Mucosa of stomach (tissue), 1 donor: ENCODE measurements around the gene COL16A1.

Experiments
- H3K27me3 ChIP-seq: one replicate; pipeline ENCODE4 v1.7.0; 2013; ENCODE audit warnings: mild to moderate bottlenecking, low read length; ENCODE audit not compliant: control insufficient read depth, insufficient read depth
- H3K36me3 ChIP-seq: one replicate; pipeline ENCODE4 v1.7.0; 2013; ENCODE audit warnings: low read length; ENCODE audit not compliant: control insufficient read depth, insufficient read depth
- H3K4me1 ChIP-seq: one replicate; pipeline ENCODE4 v1.7.0; 2013; ENCODE audit warnings: mild to moderate bottlenecking, low read length; ENCODE audit not compliant: control insufficient read depth, insufficient read depth
- H3K4me3 ChIP-seq: one replicate; pipeline ENCODE4 v1.7.0; 2013; ENCODE audit warnings: low read length
- H3K9ac ChIP-seq: one replicate; pipeline ENCODE4 v1.7.0; 2013; ENCODE audit warnings: mild to moderate bottlenecking, low read length, moderate library complexity
- H3K9me3 ChIP-seq: one replicate; pipeline ENCODE4 v1.7.0; 2013; ENCODE audit warnings: mild to moderate bottlenecking, low read length, moderate library complexity; ENCODE audit not compliant: control insufficient read depth
- donor health status: Pancreatic carcinoma.

The COL16A1 gene

DNA sequence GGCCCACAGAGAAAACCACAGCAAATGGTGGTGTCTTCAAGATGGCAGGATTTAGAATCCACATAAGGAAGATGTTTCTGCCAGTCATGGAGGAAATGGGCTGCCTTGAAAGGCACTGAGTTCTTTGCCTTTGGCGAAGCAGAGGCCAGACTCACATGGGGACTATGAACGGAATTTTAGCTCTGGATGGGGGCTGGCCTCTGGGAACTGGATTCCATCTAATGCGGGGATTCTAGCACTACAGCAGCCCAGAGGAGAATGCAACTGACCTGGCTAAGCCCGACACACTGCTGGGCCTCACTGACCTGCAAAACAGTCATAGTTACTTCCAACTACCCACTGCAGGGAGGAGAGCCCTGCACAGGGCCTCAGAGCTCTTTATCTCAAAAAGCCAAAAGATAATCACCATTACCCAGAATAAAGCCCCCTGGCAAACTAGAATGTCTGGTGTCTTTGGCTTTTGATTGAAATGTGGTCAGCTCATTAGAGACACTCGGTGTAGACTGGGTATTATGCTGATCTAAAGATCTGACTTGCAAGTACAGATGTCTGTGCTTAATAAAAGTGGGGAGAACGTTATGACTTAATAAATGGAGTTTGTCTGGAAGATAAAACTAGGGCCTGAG lies 74.8 kb downstream of the COL16A1 start:
- H3K36me3 ChIP-seq: peaks cover 16% of the 10 kb centered on the region
- peaks cover 15% of the 10 kb centered on the region for H3K4me1 ChIP-seq
- no peak overlapping the region for H3K9ac ChIP-seq
- H3K9me3 ChIP-seq: no peaks in the 10 kb centered on the region
- no peak overlapping the region for H3K4me3 ChIP-seq
- H3K27me3 ChIP-seq: no peaks in the 10 kb centered on the region

GRCh38 chr1:31627930-31628559 lies 75.8 kb downstream of the COL16A1 start:
- H3K9me3 ChIP-seq: no peaks in the 10 kb centered on the region
- H3K9ac ChIP-seq: no peak overlapping the region
- no peaks in the 10 kb centered on the region for H3K27me3 ChIP-seq
- H3K4me1 ChIP-seq: peaks cover 15% of the 10 kb centered on the region
- no peak overlapping the region for H3K4me3 ChIP-seq
- H3K36me3 ChIP-seq: peaks cover 16% of the 10 kb centered on the region

DNA sequence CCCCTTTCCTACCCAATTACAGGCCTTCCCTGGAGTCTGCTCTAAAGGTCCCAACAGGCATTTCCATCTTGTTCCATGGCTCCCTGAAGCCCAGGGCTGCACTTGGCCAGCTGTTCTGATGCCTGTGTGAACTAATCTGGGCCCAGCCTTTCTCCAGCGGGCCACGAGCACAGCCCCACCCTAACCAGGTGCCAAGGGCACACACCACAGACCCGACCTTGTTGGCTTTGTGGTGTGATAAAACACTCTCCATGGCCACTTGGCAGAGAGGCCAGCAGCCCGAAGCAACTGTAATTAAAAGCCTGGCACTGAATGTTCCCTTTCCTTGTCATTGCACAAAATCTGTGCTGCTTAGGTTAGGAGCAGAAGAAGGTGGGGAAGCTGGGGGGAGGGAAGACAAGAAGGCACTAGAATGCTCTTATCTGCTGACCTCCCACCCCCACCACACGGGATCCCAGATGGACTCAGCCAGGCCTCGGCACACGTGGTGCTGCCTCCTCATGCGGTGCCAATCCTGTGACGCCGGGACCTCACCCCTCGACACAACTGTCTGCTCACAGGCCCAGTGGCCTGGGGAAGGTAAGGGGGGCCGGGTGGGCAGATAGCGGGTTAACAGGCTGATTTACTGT lies 76.4 kb downstream of the COL16A1 start:
- no peaks in the 10 kb centered on the region for H3K27me3 ChIP-seq
- H3K9ac ChIP-seq: no peak overlapping the region
- no peak overlapping the region for H3K4me3 ChIP-seq
- H3K36me3 ChIP-seq: peaks cover 16% of the 10 kb centered on the region
- no peaks in the 10 kb centered on the region for H3K9me3 ChIP-seq
- H3K4me1 ChIP-seq: peaks cover 15% of the 10 kb centered on the region

GRCh38 chr1:31626223-31627207 lies 77.3 kb downstream of the COL16A1 start:
- Histone ChIP-seq H3K4me1 (peaks cover 15% of the 10 kb centered on the region), H3K27me3 (no peaks in the 10 kb centered on the region), H3K9ac (no peak overlapping the region)

DNA sequence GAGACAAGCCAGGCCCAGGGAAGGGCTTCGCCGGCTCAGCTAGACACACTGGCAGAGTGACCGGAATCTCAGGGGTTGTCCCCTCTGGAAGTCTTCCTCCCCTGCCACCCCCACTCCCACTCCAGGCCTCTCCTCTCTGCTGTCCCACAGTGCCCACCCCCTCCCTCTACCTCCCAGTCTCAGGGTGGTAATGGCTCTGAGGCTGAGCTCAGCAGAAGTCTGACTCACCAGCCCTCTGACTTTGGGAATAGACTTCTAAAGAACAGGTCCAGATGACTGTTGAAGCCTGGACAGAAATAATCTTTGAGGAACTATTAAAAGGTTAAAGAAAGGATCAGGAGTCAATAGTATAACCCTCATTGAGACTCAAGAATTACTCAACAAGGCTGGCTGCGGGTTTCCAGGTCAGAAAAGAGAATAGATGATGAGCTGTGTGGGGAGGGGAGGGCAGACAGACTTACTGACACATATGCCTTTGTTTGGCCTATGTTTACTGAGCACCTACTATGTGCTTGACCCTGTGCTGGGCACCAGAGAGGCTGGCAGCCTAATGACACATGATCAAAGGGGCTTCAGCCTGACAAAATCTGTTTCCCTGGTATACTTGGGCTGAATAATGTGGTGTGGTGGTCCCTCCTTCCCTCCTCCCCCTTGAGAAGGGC lies 78.1 kb downstream of the COL16A1 start:
- Histone ChIP-seq H3K36me3 (peaks cover 11% of the 10 kb centered on the region), H3K9ac (no peak overlapping the region), H3K27me3 (no peaks in the 10 kb centered on the region), H3K4me1 (peaks cover 15% of the 10 kb centered on the region), H3K4me3 (no peak overlapping the region), H3K9me3 (no peaks in the 10 kb centered on the region)

More at GRCh38 chr1:31626223-31627207, 77.3 kb downstream of the COL16A1 start:
- Histone ChIP-seq H3K36me3 (peaks cover 16% of the 10 kb centered on the region), H3K4me3 (no peak overlapping the region), H3K9me3 (no peaks in the 10 kb centered on the region)

GRCh38 chr1:31624731-31625514 lies 78.9 kb downstream of the COL16A1 start:
- Histone ChIP-seq H3K4me1 (peaks cover 15% of the 10 kb centered on the region), H3K4me3 (no peak overlapping the region)

GRCh38 chr1:31624309-31624708 lies 79.5 kb downstream of the COL16A1 start:
- Histone ChIP-seq H3K36me3 (no peaks in the 10 kb centered on the region), H3K4me1 (peaks cover 15% of the 10 kb centered on the region), H3K27me3 (peaks cover 2% of the 10 kb centered on the region), H3K9ac (no peak overlapping the region), H3K9me3 (no peaks in the 10 kb centered on the region), H3K4me3 (no peak overlapping the region)

More at GRCh38 chr1:31624731-31625514, 78.9 kb downstream of the COL16A1 start:
- H3K9me3 ChIP-seq: no peaks in the 10 kb centered on the region
- no peaks in the 10 kb centered on the region for H3K27me3 ChIP-seq
- peaks cover 3% of the 10 kb centered on the region for H3K36me3 ChIP-seq
- H3K9ac ChIP-seq: no peak overlapping the region

DNA sequence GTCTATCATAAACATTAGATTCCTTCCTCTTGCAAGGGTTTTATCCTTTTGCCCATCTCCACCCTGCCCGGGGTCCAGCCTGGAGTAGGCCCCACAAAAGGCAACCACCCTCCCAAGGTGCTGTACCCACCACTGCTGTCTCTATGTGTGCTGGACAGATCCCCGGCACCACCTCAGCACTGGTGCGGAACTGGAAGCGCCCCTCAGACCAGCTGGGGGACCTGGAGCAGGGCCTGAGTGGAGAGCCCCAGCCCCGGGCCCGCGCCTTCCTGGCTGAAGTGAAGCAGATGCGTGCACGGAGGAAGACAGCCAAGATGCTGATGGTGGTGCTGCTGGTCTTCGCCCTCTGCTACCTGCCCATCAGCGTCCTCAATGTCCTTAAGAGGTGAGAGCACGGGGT lies 80.5 kb downstream of the COL16A1 start:
- Histone ChIP-seq H3K9me3 (no peaks in the 10 kb centered on the region), H3K4me3 (no peak overlapping the region), H3K36me3 (no peaks in the 10 kb centered on the region), H3K9ac (no peak overlapping the region), H3K4me1 (peaks cover 13% of the 10 kb centered on the region), H3K27me3 (peaks cover 12% of the 10 kb centered on the region)

DNA sequence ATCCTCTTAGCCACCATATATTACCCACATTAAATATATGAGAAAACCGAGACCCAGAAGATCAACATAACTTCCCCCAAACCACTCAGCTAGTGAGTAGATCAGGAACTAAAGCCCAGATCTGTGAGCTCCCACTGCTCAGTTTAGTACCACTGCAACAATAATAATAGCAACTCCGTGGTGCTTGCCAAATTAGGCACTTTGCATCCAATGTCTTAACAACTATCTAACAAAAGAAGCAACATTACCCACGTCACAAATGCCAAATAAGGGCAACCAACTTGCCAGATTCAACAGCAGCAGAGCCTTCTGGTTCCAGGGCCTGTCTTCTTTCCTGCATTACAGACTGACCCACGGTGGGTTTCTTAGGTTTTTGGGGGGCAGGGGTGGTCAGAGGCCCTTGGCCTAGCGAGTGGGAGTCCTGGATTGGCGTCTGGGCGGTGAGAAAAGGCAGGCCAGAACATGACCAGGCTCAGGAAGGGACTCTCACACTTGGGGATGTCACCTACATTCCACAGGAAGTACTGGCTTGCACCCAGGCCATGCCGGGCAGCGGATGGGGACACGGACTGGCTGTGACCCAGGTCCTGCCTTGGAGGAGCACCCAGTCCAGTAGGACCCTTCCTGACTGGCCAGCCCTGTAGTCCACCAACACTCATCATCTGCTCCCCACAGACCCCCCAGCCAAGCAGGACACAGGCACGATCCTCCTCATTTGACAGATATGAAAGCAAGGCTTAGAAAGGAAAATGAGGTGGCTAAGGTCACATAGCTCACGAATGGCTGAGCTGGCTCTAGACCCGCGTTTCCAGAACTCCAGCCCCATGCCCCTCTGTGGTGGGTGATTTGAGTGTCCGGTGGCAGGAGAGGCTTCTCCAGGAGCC lies 81.7 kb downstream of the COL16A1 start:
- Histone ChIP-seq H3K36me3 (no peaks in the 10 kb centered on the region), H3K27me3 (peaks cover 24% of the 10 kb centered on the region), H3K9ac (no peak overlapping the region), H3K4me3 (no peak overlapping the region), H3K4me1 (peaks cover 6% of the 10 kb centered on the region), H3K9me3 (no peaks in the 10 kb centered on the region)

GRCh38 chr1:31621498-31621820 lies 82.4 kb downstream of the COL16A1 start:
- Histone ChIP-seq H3K9me3 (no peaks in the 10 kb centered on the region), H3K4me3 (no peak overlapping the region), H3K27me3 (peaks cover 31% of the 10 kb centered on the region), H3K36me3 (no peaks in the 10 kb centered on the region), H3K4me1 (peaks cover 5% of the 10 kb centered on the region), H3K9ac (no peak overlapping the region)
